ENCODE measurements around the gene NPAT. TPM values are rescaled to one million over a fixed set of nuclear protein-coding genes. Genes with fewer than 3 reads are reported as not detected.

The NPAT gene
- total and polyA plus RNA-seq, 10 of the 15 experiments (the other 5 are each of a cell fraction or from before 2014, with no cell fraction given) = 7.5 to 32.8 (median 20.1) TPM

DNA sequence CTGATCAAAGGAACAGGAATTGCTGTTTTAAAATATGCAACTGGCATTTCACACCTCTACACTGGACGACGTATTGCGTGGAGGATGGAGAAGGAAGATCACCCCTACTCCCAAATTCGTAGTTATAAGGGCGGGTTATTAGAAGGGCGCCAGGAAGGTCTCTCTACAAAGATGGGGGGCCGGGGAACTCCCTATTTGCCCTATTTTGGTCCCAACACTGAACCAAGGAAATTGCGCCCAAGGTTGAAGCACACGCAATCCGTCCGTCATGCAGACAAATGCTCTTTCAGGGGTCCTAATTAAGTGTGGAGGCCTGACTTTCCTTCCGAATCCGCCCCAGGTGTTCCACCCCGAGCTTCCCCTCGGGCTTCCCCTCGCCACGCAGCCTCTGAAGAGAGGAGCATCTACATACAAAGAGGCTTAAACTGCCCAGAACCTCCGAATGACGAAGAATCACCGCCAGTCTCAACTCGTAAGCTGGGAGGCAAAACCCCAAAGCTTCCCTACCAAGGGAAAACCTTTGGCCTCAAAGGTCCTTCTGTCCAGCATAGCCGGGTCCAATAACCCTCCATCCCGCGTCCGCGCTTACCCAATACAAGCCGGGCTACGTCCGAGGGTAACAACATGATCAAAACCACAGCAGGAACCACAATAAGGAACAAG, 396 bp downstream of the NPAT start:
- Histone ChIP-seq H3K4me3 (peak overlapping the region; percentile 97), H3K4me1 (ENCODE audit: control insufficient read depth, insufficient read depth, low read length) (peaks cover 17% of the 10 kb centered on the region), H3K79me2 (ENCODE audit: control insufficient read depth, insufficient read depth, low read length) (peaks cover 92% of the 10 kb centered on the region), H3K9me3 (replicated peaks; ENCODE audit: control insufficient read depth, insufficient read depth, low read length) (peaks cover under 1% of the 10 kb centered on the region; the same call in 1 of the 3 replicates), H3K9ac (ENCODE audit: control insufficient read depth, insufficient read depth, low read length) (peak overlapping the region; percentile 99), H3K4me2 (ENCODE audit: control insufficient read depth, insufficient read depth) (peak overlapping the region; percentile 94), H4K20me1 (ENCODE audit: control insufficient read depth, insufficient read depth) (no peaks in the 10 kb centered on the region), H3K27ac (ENCODE audit: control insufficient read depth, insufficient read depth) (peak overlapping the region; percentile 97), H3K36me3 (ENCODE audit: control insufficient read depth in 2 of 2, insufficient read depth in 2 of 2, low read length in 1 of 2) (peaks cover 0 to 7% of the 10 kb centered on the region in 2 experiments; a peak in 2 of 4 replicates), H2AFZ (ENCODE audit: control insufficient read depth, low read depth, low read length) (peak overlapping the region; percentile 90), H3K27me3 (replicated peaks in 1 of 2; ENCODE audit: control insufficient read depth in 2 of 2, insufficient read depth in 2 of 2, low read length in 1 of 2) (no peaks in the 10 kb centered on the region)
- RAD21 ChIA-PET (ENCODE audit: unreplicated experiment) = interaction anchor here (0.6 to 7.0 kb wide), 11 partner anchors 8 to 426 kb away, joined by 3 to 82 read pairs (median 5); partner anchors contain the start of genes ACAT1 and CUL5
- under 1% methylated on average over 29 of the region's 29 CpGs for WGBS (ENCODE audit: insufficient coverage, insufficient replicate concordance, low lambda C conversion rate, missing lambda C conversion rate)
- POLR2A ChIA-PET = interaction anchor here (0.8 to 2.5 kb wide), 6 partner anchors 15 to 103 kb away, joined by 3 to 20 read pairs (median 4); no protein-coding TSS in a partner anchor
- intact Hi-C loops (cut with micrococcal nuclease; ENCODE audit: unreplicated experiment) = loop anchor here (2.0 to 10.0 kb wide), 5 partner anchors 61 to 440 kb away; partner anchors contain the start of genes ACAT1, C11orf65 and POGLUT3
- ATAC-seq (peak; percentile 4), DNase-seq (ENCODE audit: low read depth, low spot score) (no peak), FAIRE-seq (no peak)
- CTCF ChIA-PET = interaction anchor here (0.6 to 4.1 kb wide), 8 partner anchors 9 to 426 kb away, joined by 3 to 33 read pairs (median 5); partner anchors contain the start of gene CUL5
- SMC1A ChIA-PET (ENCODE audit: uncharacterized antibody, unreplicated experiment) = interaction anchor here (0.8 to 7.9 kb wide), 11 partner anchors 14 to 427 kb away, joined by 3 to 112 read pairs (median 4); no protein-coding TSS in a partner anchor
- BruUV-seq (replicated peaks) = TSS peak; percentile 82
- in situ Hi-C loops (cut with MboI) = no loop called here
- TF ChIP-seq BACH1 (IDR thresholded peaks at IDR 0.05; ENCODE audit: borderline replicate concordance) (0 out of 2 replicates have a peak, but pooled peaks have one; percentile 23), CREB1 (IDR thresholded peaks at IDR 0.05; ENCODE audit: low read depth) (peak; percentile 25; the same call in 1 of the 2 replicates), YY1 (IDR thresholded peaks at IDR 0.05; ENCODE audit: low read depth, low read length) (peak; percentile 65; the same call in 1 of the 2 replicates), KAT2A (conservative IDR thresholded peaks at IDR 0.05; ENCODE audit: control insufficient read depth, low read depth, low read length) (no peak), SRF (IDR thresholded peaks at IDR 0.05; ENCODE audit: low read depth in 2 of 2, low read length in 2 of 2) (0 out of 4 replicates have a peak, but pooled peaks of 1 of the 2 experiments have one; percentile 14), ZNF384 (IDR thresholded peaks at IDR 0.05; ENCODE audit: borderline replicate concordance, low read depth, low read length) (no peak), RAD51 (IDR thresholded peaks at IDR 0.05) (no peak), ASH2L (IDR thresholded peaks at IDR 0.05; ENCODE audit: borderline replicate concordance, low read depth) (no peak), SMAD1 (IDR thresholded peaks at IDR 0.05; ENCODE audit: low read depth, partially characterized antibody) (peak; percentile 84), DPF2 (IDR thresholded peaks at IDR 0.05) (peak; percentile 67), NR2F1 (conservative IDR thresholded peaks at IDR 0.05) (0 out of 2 replicates have a peak, but pooled peaks have one; percentile 27), STAT1 (conservative IDR thresholded peaks at IDR 0.05) (0 out of 2 replicates have a peak, but pooled peaks have one; percentile 67), GATAD2B (conservative IDR thresholded peaks at IDR 0.05; ENCODE audit: low read depth) (peak; percentile 41; the same call in 1 of the 2 replicates), MLLT1 (IDR thresholded peaks at IDR 0.05) (peak; percentile 70), KLF5 (IDR thresholded peaks at IDR 0.05; ENCODE audit: partially characterized antibody) (peak; percentile 60), ATF2 (IDR thresholded peaks at IDR 0.05; ENCODE audit: low read length) (no peak), SIN3A (IDR thresholded peaks at IDR 0.05; ENCODE audit: low read depth, low read length) (peak; percentile 46; the same call in 1 of the 2 replicates), NFIC (IDR thresholded peaks at IDR 0.05; ENCODE audit: low read depth, low read length) (peak; percentile 37; the same call in 1 of the 2 replicates)
- TF ChIP-seq, protein P1, sequence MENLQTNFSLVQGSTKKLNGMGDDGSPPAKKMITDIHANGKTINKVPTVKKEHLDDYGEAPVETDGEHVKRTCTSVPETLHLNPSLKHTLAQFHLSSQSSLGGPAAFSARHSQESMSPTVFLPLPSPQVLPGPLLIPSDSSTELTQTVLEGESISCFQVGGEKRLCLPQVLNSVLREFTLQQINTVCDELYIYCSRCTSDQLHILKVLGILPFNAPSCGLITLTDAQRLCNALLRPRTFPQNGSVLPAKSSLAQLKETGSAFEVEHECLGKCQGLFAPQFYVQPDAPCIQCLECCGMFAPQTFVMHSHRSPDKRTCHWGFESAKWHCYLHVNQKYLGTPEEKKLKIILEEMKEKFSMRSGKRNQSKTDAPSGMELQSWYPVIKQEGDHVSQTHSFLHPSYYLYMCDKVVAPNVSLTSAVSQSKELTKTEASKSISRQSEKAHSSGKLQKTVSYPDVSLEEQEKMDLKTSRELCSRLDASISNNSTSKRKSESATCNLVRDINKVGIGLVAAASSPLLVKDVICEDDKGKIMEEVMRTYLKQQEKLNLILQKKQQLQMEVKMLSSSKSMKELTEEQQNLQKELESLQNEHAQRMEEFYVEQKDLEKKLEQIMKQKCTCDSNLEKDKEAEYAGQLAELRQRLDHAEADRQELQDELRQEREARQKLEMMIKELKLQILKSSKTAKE (IDR thresholded peaks at IDR 0.05; ENCODE audit: low read depth, poor library complexity, severe bottlenecking) = peak; percentile 16
